NCI-H446 treated with DMSO at 0.1 percent for 48 hours (cell line): ENCODE results near the gene BRD3OS.
"Not testable (repeated sequence)": the region's sequence is repeated elsewhere in the genome, so short reads cannot be mapped to it uniquely, and the experiment has no call there.

Experiments
- DNase-seq: peaks from one replicate; lab custom pipeline; 2025; lab: John Stamatoyannopoulos, UW

Gene BRD3OS

DNA sequence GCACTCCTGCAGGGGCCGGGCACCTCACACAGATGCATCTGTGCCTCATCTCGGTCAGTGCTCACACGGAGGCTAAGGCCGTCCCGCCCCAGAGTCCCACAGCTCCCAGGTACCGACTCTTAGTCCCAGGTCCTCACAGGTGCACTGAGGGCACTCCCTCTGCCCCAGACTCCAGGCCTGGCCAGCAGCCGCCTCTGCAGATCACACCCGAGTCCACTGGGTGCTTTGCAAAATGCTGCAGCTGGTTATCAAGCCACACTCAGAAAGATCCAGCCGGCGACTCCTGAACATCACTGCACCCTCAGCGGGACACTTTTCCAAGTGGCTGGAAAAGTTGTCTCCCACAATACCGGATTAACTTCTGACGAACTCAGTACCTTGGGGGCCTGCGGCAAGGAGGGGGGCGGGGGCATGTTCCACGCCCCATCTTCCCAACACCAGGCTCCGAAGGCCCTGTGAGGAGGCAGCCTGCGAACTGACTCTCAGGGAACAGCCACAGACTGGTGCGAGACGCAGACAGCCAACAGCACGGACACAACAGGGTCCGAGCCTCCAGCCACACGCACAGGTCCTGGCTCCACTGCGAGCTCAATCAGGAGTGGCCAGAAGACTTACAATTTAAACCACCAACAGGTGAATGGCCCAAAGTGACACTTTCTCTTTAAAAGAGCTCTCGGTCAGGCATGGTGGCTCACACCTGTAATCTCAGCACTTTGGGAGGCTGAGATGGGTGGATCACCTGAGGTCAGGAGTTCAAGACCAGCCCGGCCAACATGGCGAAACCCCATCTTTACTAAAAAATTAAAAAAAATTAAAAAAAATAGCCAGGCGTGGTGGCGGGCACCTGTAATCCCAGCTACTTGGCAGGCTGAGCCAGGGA, 38.5 kb downstream of the BRD3OS start:
- no peak for DNase-seq

DNA sequence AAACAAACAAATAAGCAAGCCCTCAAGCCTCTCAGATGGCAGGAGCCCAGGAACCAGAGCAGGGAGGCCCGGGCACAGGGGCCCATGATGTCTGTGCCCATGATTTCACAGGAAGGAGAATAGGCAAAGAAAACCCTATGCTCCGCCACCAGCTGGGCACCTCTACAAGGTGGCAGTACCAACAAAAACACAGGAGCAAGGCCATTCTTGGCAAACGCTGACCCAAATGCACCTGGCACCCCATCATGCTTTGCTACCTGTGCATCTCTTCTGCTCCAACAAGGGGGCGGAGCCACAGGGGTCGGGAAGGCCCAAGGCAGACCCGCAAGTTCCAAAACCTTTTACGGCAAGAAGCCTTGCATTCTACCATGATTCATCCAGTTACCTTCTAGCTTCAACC, 39.4 kb downstream of the BRD3OS start:
- DNase-seq, result no peak

DNA sequence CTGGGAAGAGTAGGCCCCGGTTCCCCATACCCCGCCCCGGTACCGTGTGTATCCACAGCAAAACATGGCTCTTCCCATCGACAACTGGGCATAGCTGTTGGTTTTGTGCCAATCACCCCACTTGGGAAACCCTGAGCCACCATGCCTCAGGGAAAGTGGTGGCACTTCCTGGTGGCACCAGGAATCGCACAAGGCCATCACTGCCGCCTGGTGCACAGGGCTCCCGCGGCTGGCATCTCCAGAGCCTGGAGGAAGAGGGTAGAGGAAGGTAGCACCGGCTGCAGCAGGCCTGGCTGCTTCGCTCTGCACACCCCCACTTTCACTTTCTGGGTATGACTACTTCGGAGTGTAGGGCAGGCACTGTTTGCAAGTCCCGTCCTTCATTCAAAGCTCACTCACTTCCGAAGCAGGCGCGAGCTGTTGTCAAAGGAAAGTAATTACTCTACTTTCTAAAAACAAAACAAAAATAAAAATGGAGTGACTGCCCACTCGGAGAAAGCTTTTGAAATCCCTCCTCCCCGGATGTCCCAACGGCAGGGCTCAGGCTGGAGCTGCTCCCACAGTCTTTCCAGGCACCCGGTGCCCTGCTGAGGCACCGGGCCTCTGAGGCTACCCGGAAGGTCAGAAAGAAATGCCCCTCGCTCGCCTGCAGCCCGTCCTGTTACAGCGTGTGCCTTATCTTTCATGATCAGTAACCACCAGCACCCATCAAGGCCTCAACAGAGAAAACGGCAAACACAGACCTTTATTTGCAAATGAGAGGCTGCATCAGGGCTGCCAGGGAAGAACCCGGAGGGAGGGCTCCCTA, 40.5 kb downstream of the BRD3OS start:
- DNase-seq, result no peak

GRCh38 chr9:134066526-134066912, 41.2 kb downstream of the BRD3OS start:
- no peak for DNase-seq

- DNase-seq, result no peak
These were observed 41.9 kb downstream of the BRD3OS start for GRCh38 chr9:134066913-134067851.

DNA sequence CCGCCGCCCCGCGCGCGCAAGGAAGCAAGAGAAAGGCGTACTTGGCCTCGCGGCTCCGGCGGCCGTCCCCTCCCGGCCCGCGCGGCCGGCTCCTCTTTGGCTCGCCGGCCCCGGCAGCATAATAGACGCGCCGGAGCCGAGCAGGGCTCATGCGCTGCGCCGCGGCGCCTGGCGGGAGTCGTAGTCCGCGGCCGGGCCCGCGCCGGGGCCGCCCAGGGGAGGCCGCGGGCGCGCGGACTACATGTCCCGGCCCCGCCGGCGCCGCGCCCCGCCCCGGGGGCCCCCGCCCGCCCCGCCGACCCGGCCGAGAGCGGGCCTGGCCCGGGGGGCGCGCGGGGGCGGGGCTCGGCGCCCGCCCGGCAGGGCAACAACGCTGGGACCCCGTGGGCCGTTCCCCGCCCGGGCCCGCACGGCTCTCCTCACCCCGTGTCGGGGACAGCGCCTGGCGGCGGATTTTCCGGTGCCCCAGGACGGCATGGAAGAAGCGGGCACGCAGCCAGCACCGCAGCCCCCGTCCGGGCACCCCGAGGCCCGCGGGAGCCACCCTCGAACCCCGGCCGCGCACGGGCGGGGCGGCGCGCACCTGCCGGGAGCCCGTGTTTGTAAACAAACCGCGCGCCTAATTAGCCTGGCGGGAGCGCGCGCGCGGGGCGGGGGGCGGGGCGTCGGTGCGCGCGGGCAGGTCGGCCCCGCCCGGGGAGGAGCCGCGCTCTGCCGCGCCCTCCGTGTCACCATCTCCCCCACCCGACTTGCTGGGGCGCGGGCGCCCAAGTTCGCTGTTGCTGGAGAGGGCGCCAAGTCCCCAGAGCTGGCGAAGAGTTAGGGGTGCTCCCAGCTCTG, 42.8 kb downstream of the BRD3OS start, which contains the start of gene BRD3:
BRD3 (minus strand) TSS at position 123 of the 840 bp plus-strand sequence. CDS start 14,549 bp downstream, outside the sequence.
- DNase-seq, result peak; percentile 64

DNA sequence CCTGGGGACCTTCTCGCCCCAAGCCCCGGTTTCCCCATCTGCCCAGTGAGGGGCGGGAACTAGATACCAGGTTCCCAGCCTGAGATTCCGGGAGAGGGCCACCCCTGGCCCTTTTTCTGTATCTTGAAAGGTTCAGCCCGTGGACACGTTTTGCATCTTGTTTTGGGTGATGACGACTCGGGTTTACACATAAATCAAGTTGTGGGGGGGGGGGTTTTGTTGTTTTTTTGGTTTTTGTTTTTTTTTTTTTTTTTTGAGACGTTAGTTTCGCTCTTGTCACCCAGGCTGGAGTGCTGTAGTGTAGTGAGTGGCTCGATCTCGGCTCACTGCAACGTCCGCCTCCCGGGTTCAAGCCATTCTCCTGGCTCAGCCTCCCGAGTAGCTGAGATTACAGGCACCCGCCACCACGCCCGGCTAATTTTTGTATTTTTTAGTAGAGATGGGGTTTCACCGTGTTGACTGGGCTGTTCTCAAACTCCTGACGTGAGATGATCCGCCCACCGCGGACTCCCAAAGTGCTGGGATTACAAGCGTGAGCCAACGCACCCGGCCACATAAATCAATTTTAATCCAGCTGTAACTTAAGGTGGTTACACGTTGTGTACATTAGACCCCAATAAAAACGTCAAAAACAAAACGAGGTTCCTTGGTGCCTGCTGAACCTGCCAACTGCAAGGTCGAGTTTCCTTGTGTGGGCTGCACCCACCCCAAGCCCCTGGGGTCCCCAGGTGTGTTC, 43.6 kb downstream of the BRD3OS start:
- no peak for DNase-seq

- DNase-seq, result no peak
These were observed 44.5 kb downstream of the BRD3OS start for GRCh38 chr9:134069480-134070399.

GRCh38 chr9:134071149-134071548, 45.9 kb downstream of the BRD3OS start:
- no peak for DNase-seq

- not testable (repeated sequence) for DNase-seq
These were observed 47.4 kb downstream of the BRD3OS start for GRCh38 chr9:134072683-134073082.

- DNase-seq, result no peak
These were observed 48.2 kb downstream of the BRD3OS start for GRCh38 chr9:134073500-134073899.

GRCh38 chr9:134075689-134076088, 50.4 kb downstream of the BRD3OS start:
- not testable (repeated sequence) for DNase-seq

DNA sequence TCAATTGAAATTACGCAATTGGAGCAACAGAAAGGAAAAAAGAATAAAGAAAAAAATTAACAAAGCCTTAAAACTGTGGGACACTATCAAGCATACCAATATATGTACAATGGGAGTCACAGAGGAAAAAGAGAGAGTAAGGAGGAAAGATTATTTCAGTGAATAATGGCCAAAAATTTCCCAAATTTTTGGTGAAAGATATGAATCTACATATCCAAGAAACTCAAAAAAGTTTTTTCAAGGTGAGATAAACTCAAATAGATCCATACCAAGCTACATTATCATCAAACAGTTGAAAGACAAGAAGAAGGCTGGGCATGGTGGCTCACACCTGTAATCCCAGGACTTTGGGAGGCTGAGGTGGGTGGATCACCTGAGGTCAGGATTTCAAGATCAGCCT, 51.4 kb downstream of the BRD3OS start:
- DNase-seq, result no peak
